CD4-positive, alpha-beta T cell (primary cell): ENCODE data around the gene ADGRG1. TPM values are rescaled to one million over a fixed set of nuclear protein-coding genes. Genes with fewer than 3 reads are reported as not detected.

ENCODE experiments used
- ATAC-seq: fragments of 200-7000 bp; cut with Tn5 transposase; one replicate; pipeline ENCODE4 v1.10.0; 2022; ENCODE audit warnings: mild to moderate bottlenecking; ENCODE audit not compliant: poor library complexity
- CTCF ChIA-PET: fragments of 350-600 bp; sonication (Branson Sonifier 250); formaldehyde crosslinking; loops from one replicate; lab custom pipeline; 2021; ENCODE audit warnings: antibody characterized with exemption, inconsistent platforms; lab: Charles Lee
- POLR2A ChIA-PET: fragments of 350-600 bp; sonication (Branson Sonifier 250); formaldehyde crosslinking; loops from one replicate; lab custom pipeline; 2021; ENCODE audit warnings: antibody characterized with exemption, inconsistent platforms; lab: Charles Lee
- DNase-seq, 14 experiments: peaks; one replicate each; pipeline ENCODE4 v3.0.0-alpha.2; 2013 to 2020; ENCODE audit warnings: mixed read lengths in 2 of 14
- H3K27ac ChIP-seq, 2 donors: one replicate each; pipeline versions ENCODE4 v1.5.1 to v1.7.0; 2013; ENCODE audit warnings: low read length in 2 of 2, low read depth in 1 of 2, mild to moderate bottlenecking in 1 of 2
- H3K27me3 ChIP-seq, 2 experiments: 1 replicate in 1 of 2; 2 replicates in 1 of 2; pipeline versions ENCODE4 v1.6.1 to v1.7.0; 2013; ENCODE audit warnings: low read length in 2 of 2, control low read depth in 1 of 2, mild to moderate bottlenecking in 1 of 2, moderate library complexity in 1 of 2; ENCODE audit not compliant: insufficient read depth in 2 of 2, control insufficient read depth in 1 of 2
- H3K36me3 ChIP-seq: one replicate; pipeline ENCODE4 v1.6.1; 2013; ENCODE audit warnings: low read length, control low read depth; ENCODE audit not compliant: insufficient read depth
- H3K4me1 ChIP-seq: one replicate; pipeline ENCODE4 v1.6.1; 2013; ENCODE audit warnings: low read length, control low read depth; ENCODE audit not compliant: insufficient read depth
- H3K4me3 ChIP-seq: one replicate; pipeline ENCODE4 v1.5.1; 2013; ENCODE audit warnings: mild to moderate bottlenecking, low read length, moderate library complexity
- H3K9me3 ChIP-seq, 2 experiments: 1 replicate in 1 of 2; 2 replicates in 1 of 2; pipeline versions ENCODE4 v1.6.1 to v1.7.0; 2013; ENCODE audit warnings: low read length in 2 of 2, mild to moderate bottlenecking in 2 of 2, control low read depth in 1 of 2, moderate library complexity in 1 of 2; ENCODE audit not compliant: control insufficient read depth in 1 of 2, insufficient read depth in 1 of 2
- H3K27ac Mint-ChIP-seq: one replicate; pipeline ENCODE4 v1.8.0; 2020; ENCODE audit warnings: mixed read lengths
- H3K27me3 Mint-ChIP-seq: one replicate; pipeline ENCODE4 v1.8.0; 2021; ENCODE audit warnings: mixed read lengths
- H3K36me3 Mint-ChIP-seq: one replicate; pipeline ENCODE4 v1.8.0; 2021; ENCODE audit warnings: low read depth, mixed read lengths
- H3K4me1 Mint-ChIP-seq: one replicate; pipeline ENCODE4 v1.8.0; 2021; ENCODE audit warnings: low read depth, mixed read lengths
- H3K4me3 Mint-ChIP-seq: one replicate; pipeline ENCODE4 v1.8.0; 2020; ENCODE audit warnings: mild to moderate bottlenecking, mixed read lengths
- H3K9me3 Mint-ChIP-seq: one replicate; pipeline ENCODE4 v1.8.0; 2020; ENCODE audit warnings: mixed read lengths
- intact Hi-C, 2 experiments: fragments of 100-400 bp; cut with DNase I in 1 of 2; cut with micrococcal nuclease in 1 of 2; formaldehyde crosslinking; loops; one replicate each; pipeline versions ENCODE4 v1.15.1 to v1.9.0; 2023 to 2025; cut with DNase I, micrococcal nuclease
- total RNA-seq, 174 experiments: library from RNA in 2 of 174; stranded (reverse) in 2 of 174; gene quantifications; one replicate each; pipeline ENCODE4 v1.2.3 and lab custom pipeline; 2021 to 2026
- TF ChIP-seq, protein P1 (sequence below): fragments of 200-600 bp; IDR thresholded peaks from one replicate; pipeline ENCODE4 v1.8.0; 2022; ENCODE audit warnings: antibody characterized with exemption, mild to moderate bottlenecking

The ADGRG1 gene
- total RNA-seq, 2 experiments from 2014 or later = 1.8 to 2.3 TPM

DNA sequence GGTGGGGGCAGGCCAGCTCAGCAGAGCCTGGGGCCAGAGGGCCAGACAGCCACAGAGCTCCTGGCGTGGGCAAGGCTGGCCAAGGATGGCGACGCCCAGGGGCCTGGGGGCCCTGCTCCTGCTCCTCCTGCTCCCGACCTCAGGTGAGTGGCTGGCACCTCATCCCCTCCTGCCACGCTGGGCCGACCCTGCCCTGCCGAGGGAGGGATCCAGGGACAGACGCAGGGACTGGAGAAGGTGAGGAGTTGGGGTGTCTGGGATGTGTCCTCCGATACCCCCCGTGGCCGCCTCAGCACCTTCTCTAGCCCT lies 39.8 kb downstream of the ADGRG1 start, which contains the start of gene ADGRG3:
TSS of gene ADGRG3 (plus strand) at position 44 of the 309 bp plus-strand sequence. CDS start at position 86, 42 bp downstream.
- no peak within 1 kb of the TSS for H3K27ac ChIP-seq
- Mint-ChIP-seq H3K4me3 (no peak within 1 kb of the TSS), H3K27ac (no peak within 1 kb of the TSS), H3K9me3 (no peaks in the 10 kb centered on the region), H3K36me3 (no peaks in the 10 kb centered on the region), H3K27me3 (no peaks in the 10 kb centered on the region), H3K4me1 (no peaks in the 10 kb centered on the region)
- TF ChIP-seq, protein P1, sequence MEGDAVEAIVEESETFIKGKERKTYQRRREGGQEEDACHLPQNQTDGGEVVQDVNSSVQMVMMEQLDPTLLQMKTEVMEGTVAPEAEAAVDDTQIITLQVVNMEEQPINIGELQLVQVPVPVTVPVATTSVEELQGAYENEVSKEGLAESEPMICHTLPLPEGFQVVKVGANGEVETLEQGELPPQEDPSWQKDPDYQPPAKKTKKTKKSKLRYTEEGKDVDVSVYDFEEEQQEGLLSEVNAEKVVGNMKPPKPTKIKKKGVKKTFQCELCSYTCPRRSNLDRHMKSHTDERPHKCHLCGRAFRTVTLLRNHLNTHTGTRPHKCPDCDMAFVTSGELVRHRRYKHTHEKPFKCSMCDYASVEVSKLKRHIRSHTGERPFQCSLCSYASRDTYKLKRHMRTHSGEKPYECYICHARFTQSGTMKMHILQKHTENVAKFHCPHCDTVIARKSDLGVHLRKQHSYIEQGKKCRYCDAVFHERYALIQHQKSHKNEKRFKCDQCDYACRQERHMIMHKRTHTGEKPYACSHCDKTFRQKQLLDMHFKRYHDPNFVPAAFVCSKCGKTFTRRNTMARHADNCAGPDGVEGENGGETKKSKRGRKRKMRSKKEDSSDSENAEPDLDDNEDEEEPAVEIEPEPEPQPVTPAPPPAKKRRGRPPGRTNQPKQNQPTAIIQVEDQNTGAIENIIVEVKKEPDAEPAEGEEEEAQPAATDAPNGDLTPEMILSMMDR = no peak
- no peak for ATAC-seq
- no peak within 1 kb of the TSS for H3K4me3 ChIP-seq
- H3K36me3 ChIP-seq = no peaks in the 10 kb centered on the region
- intact Hi-C loops = no loop called here
- POLR2A ChIA-PET = no interaction called here
- H3K9me3 ChIP-seq = no peaks in the 10 kb centered on the region
- CTCF ChIA-PET = no interaction called here
- H3K4me1 ChIP-seq = peaks cover 7% of the 10 kb centered on the region
- no peak for DNase-seq
- peaks cover 0 to 3% of the 10 kb centered on the region in 2 experiments for H3K27me3 ChIP-seq

DNA sequence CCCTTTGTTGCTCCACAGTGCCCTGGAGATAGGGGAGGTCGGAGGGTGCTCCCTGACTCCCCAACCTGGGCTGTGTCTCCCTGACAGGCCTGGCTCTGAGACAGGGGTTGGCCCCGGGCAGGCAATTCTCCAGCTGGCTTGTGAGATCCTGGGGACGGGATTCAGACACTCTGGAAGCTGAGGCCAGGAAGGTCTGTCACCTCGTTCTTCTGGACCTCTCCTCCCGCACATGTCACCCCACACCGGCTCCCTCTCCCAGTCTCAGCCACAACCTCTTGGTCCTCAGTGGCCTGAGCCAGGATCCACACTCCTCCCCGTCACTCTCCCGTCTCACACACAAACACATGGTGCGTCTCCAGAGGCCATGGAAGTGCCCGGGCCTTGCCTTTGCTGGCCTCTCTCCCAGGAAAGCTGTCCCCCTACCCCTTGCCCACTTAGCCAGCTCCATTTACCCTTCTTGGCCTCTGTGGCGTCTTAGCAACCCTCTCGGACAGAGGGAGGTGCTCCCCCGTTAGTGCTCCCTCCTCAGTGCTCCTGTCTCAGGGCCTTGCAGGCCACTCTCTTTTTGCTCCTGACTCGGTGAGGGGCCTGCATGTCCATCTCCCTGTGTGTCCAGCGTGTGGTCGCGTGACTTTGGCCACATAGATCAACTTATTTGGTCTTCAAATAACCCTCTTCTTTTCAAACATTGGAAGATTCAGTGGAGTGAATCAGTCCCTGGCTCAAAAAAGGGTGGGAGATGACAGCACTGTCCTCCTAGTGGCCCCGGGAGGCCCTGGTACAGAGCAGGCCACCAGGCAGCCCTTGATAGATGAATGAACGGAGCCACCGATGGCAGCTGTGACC lies 40.4 kb downstream of the ADGRG1 start:
- no peak overlapping the region for H3K27ac ChIP-seq
- ATAC-seq = no peak
- intact Hi-C loops = no loop called here
- H3K4me3 Mint-ChIP-seq = no peak overlapping the region
- H3K27me3 Mint-ChIP-seq = no peaks in the 10 kb centered on the region
- no peaks in the 10 kb centered on the region for H3K36me3 Mint-ChIP-seq
- H3K4me1 Mint-ChIP-seq = no peaks in the 10 kb centered on the region
- peaks cover 0 to 3% of the 10 kb centered on the region in 2 experiments for H3K27me3 ChIP-seq
- no peaks in the 10 kb centered on the region for H3K9me3 ChIP-seq
- ChIA-PET POLR2A (no interaction called here), CTCF (no interaction called here)
- no peaks in the 10 kb centered on the region for H3K9me3 Mint-ChIP-seq
- no peak overlapping the region for H3K27ac Mint-ChIP-seq
- TF ChIP-seq, protein P1 = no peak
- peaks cover 7% of the 10 kb centered on the region for H3K4me1 ChIP-seq
- no peak overlapping the region for H3K4me3 ChIP-seq
- no peaks in the 10 kb centered on the region for H3K36me3 ChIP-seq
- no peak for DNase-seq

DNA sequence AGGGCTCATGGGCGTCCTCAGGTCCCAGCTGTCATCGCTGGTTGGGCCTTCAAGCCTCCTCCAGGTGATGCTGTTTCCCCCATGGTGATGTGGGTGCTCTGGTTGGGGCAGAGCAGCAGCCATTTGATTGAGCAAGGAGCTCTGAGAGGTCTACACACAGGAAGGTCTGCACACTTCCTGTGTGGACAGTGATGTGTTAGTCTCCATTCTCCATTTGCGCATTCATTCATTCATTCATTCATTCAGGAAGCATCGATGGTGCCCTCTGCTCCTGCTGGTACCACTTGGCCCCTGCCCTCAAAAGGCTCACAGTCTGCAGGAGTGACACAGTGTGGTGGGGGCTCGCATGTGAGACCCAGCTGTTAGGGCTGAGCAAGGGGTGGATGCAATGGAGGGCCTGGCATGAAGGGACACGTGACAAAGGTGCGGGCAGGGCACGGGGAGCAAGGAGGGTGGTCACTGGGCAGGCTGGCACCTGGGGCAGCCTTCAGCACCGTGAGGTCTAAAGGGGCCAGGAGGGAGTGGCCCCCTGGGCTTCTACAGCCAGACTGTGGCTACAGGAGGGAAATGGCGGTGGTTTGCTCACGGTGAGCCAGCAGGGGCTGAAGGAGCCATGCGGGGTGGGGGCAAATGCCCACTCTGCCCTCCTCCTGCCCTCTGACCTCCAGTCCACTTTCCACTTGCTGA lies 41.2 kb downstream of the ADGRG1 start:
- H3K36me3 ChIP-seq = no peaks in the 10 kb centered on the region
- H3K4me3 ChIP-seq = no peak overlapping the region
- peaks cover 0 to 3% of the 10 kb centered on the region in 2 experiments for H3K27me3 ChIP-seq
- peaks cover 7% of the 10 kb centered on the region for H3K4me1 ChIP-seq
- H3K4me1 Mint-ChIP-seq = no peaks in the 10 kb centered on the region
- H3K36me3 Mint-ChIP-seq = no peaks in the 10 kb centered on the region
- H3K4me3 Mint-ChIP-seq = no peak overlapping the region
- intact Hi-C loops = no loop called here
- no peaks in the 10 kb centered on the region for H3K27me3 Mint-ChIP-seq
- H3K9me3 Mint-ChIP-seq = no peaks in the 10 kb centered on the region
- ATAC-seq (no peak), DNase-seq (no peak)
- no peak overlapping the region for H3K27ac ChIP-seq
- TF ChIP-seq, protein P1 = no peak
- no peaks in the 10 kb centered on the region for H3K9me3 ChIP-seq
- POLR2A ChIA-PET = no interaction called here
- CTCF ChIA-PET = no interaction called here
- no peak overlapping the region for H3K27ac Mint-ChIP-seq
